ENCODE measurements around the gene TMEM170B. TPM values are rescaled to one million over a fixed set of nuclear protein-coding genes. Genes with fewer than 3 reads are reported as not detected.

The TMEM170B gene
- total RNA-seq, 1 donor from 2014 or later: 0.53 TPM

DNA sequence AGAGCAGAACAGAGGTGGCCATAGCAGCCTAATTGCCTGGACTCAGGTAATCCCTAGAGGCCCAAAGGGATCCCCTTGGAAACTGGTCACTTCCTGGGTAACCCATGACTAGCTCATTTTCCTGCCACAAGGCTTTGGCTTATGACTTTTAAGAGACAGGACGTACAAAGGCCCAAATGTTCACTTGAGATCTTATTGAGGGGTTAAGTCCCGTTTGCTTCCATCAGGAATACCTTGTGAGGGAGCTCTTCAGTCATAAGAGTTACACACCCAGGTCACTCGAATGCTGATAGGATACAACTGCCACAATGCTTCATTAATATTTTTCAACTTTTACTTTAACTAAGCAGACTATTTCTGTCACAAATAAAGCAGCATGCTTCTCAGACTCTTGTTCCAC lies 51.7 kb downstream of the TMEM170B start:
- H3K4me1 ChIP-seq: peaks cover 0 to 25% of the 10 kb centered on the region in 2 donors
- TF ChIP-seq, protein P1, sequence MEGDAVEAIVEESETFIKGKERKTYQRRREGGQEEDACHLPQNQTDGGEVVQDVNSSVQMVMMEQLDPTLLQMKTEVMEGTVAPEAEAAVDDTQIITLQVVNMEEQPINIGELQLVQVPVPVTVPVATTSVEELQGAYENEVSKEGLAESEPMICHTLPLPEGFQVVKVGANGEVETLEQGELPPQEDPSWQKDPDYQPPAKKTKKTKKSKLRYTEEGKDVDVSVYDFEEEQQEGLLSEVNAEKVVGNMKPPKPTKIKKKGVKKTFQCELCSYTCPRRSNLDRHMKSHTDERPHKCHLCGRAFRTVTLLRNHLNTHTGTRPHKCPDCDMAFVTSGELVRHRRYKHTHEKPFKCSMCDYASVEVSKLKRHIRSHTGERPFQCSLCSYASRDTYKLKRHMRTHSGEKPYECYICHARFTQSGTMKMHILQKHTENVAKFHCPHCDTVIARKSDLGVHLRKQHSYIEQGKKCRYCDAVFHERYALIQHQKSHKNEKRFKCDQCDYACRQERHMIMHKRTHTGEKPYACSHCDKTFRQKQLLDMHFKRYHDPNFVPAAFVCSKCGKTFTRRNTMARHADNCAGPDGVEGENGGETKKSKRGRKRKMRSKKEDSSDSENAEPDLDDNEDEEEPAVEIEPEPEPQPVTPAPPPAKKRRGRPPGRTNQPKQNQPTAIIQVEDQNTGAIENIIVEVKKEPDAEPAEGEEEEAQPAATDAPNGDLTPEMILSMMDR (IDR thresholded peaks at IDR 0.05): no peak
- no peaks in the 10 kb centered on the region for H3K9me3 ChIP-seq
- no peaks in the 10 kb centered on the region for H3K36me3 ChIP-seq
- intact Hi-C loops (cut with DNase I): loop anchor here (5.0 to 10.0 kb wide), 2 partner anchors 703 to 1306 kb away; partner anchors contain the start of gene EDN1
- no peak for DNase-seq (ENCODE audit: low spot score in 2 of 2)
- no peaks in the 10 kb centered on the region for H3K27me3 ChIP-seq
- peak overlapping the region; percentile 19 to 50 for H3K27ac ChIP-seq
- H3K4me3 ChIP-seq: no peak overlapping the region

DNA sequence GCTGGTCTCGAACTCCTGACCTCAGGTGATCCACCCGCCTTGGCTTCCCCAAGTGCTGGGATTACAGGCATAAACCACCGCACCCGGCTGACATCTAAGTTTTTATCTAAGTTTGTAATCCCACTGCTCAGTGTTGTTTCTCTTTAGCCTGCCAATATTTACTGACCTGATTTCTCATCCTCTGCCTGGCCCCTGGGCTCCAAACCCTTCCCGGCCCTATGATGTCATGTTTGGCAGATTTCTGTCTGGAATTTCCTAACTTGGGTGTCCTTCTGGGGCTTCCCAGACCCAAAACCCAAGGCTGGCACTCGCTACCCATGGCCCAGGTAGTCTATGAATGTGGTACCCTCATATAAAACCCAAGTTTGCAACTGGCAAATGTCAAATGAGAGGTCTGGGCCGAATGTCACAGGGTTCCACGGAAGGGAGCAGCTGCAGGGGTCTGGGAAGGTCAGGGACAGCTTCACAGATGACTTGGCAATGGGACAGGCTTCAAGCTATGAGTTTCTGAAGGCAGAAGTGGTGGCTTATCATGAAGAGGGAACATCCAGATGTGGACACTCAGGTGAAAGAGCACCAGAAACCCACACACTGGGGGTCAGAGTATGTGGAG lies 54.9 kb downstream of the TMEM170B start:
- intact Hi-C loops (cut with DNase I): no loop called here
- H3K36me3 ChIP-seq: no peaks in the 10 kb centered on the region
- TF ChIP-seq, protein P1 (IDR thresholded peaks at IDR 0.05): no peak
- no peaks in the 10 kb centered on the region for H3K9me3 ChIP-seq
- no peak overlapping the region for H3K4me3 ChIP-seq
- peaks cover 0 to 10% of the 10 kb centered on the region in 2 donors for H3K4me1 ChIP-seq
- DNase-seq (ENCODE audit: low spot score in 2 of 2): no peak
- H3K27me3 ChIP-seq: no peaks in the 10 kb centered on the region
- no peak overlapping the region for H3K27ac ChIP-seq

DNA sequence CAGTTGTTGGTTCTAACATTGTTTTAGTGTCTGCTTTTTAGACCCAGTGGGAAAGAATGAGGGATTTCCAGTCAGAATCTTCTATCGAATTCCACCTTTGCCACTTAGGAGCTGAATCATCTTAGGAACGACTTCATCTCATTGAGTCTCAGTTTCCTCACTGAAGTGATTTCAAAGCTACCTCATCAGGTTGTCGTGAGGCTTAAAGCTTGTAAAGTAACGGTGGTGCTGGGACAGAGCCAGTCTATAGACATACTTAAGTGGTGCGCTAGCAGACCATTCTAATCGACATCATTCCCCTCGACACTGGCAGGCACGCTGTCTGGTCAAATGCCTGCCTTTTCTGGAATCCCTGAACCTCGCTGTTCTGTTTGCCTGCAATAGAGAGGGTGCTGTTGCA lies 55.5 kb downstream of the TMEM170B start:
- intact Hi-C loops (cut with DNase I): no loop called here
- no peak overlapping the region for H3K4me3 ChIP-seq
- DNase-seq (ENCODE audit: low spot score in 2 of 2): no peak
- no peaks in the 10 kb centered on the region for H3K27me3 ChIP-seq
- TF ChIP-seq, protein P1 (IDR thresholded peaks at IDR 0.05): no peak
- H3K36me3 ChIP-seq: no peaks in the 10 kb centered on the region
- H3K27ac ChIP-seq: no peak overlapping the region
- no peaks in the 10 kb centered on the region for H3K9me3 ChIP-seq
- H3K4me1 ChIP-seq: peaks cover 0 to 10% of the 10 kb centered on the region in 2 donors

DNA sequence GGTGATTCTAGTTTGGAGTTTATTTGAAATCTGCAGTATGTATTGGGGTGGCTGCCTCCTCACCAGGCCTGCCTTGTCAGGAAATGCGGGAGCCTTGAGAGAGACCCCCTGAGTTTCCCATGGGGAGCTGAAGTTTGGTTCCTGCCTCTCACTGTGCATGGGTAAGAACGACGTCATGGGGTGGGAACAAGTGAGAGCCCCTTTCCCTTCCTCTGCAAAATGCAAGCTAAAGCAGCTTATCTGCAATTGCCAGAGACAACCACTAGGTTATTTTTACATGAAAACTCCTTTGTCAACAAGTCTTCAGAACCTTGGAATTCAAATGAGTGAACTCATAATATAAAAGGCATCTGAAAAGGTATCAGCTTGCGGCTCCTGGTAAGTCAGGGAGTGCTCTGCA lies 58.4 kb downstream of the TMEM170B start:
- Histone ChIP-seq H3K4me1 (peaks cover 0 to 6% of the 10 kb centered on the region in 2 donors), H3K27me3 (no peaks in the 10 kb centered on the region), H3K4me3 (no peak overlapping the region), H3K27ac (no peak overlapping the region), H3K9me3 (no peaks in the 10 kb centered on the region), H3K36me3 (no peaks in the 10 kb centered on the region)
- no peak for DNase-seq (ENCODE audit: low spot score in 2 of 2)
- TF ChIP-seq, protein P1 (IDR thresholded peaks at IDR 0.05): peak in 1 of 3 experiments; percentile 10
- intact Hi-C loops (cut with DNase I): no loop called here

DNA sequence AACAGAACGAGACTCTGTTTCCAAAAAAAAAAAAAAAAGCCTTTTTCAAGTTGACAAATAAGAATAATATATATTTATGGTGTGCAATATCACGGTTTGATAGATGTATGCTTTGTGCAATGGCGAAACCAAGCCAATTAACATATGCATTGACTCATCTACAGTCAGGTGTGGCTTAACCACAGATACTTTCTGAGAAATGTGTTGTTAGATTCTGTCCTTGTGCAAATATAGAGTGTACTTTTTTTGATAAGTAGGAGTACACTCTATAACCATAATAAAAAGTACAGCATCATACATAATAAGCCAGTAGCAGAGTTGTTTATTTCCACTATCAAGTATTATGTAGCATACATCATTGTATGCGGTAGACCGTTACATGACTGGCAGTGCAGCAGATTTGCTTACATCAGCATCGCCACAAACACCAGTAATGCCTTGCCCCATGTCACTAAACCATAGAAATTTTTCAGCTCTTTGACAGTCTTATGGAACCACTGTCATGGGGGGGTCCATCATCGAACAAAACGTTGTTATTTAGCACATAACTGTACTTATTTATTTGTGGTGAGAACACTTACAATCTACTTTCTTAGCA lies 59.2 kb downstream of the TMEM170B start:
- TF ChIP-seq, protein P1 (IDR thresholded peaks at IDR 0.05): no peak
- Histone ChIP-seq H3K27ac (no peak overlapping the region), H3K36me3 (no peaks in the 10 kb centered on the region), H3K27me3 (no peaks in the 10 kb centered on the region), H3K4me1 (peaks cover 0 to 9% of the 10 kb centered on the region in 2 donors), H3K4me3 (no peak overlapping the region), H3K9me3 (no peaks in the 10 kb centered on the region)
- DNase-seq (ENCODE audit: low spot score in 2 of 2): no peak
- intact Hi-C loops (cut with DNase I): no loop called here
